KMS-11 (cell line): ENCODE data around the gene INPP5E.

Experiments used
- H2AFZ ChIP-seq: fragments of 200-600 bp; sonication (generic); 2 replicates; pipeline ENCODE4 v1.6.1; 2016; ENCODE audit warnings: antibody characterized with exemption, mixed run types, low read depth
- H3K27ac ChIP-seq: fragments of 200-600 bp; sonication (generic); 2 replicates; pipeline ENCODE4 v1.6.1; 2016; ENCODE audit warnings: mild to moderate bottlenecking, mixed run types
- H3K27me3 ChIP-seq: fragments of 200-600 bp; sonication (generic); 2 replicates; pipeline ENCODE4 v1.6.1; 2017; ENCODE audit warnings: mild to moderate bottlenecking, low read depth, mixed run types, moderate library complexity; ENCODE audit not compliant: insufficient read depth
- H3K36me3 ChIP-seq: fragments of 200-600 bp; sonication (generic); 2 replicates; pipeline ENCODE4 v1.6.1; 2017; ENCODE audit warnings: mild to moderate bottlenecking, mixed run types; ENCODE audit not compliant: insufficient read depth
- H3K4me1 ChIP-seq: fragments of 200-600 bp; sonication (generic); 2 replicates; pipeline ENCODE4 v1.6.1; 2016; ENCODE audit warnings: mild to moderate bottlenecking, low read depth, mixed run types; ENCODE audit not compliant: poor library complexity, severe bottlenecking
- H3K4me2 ChIP-seq: fragments of 200-600 bp; sonication (generic); 2 replicates; pipeline ENCODE4 v1.7.0; 2016; ENCODE audit warnings: mild to moderate bottlenecking, mixed run types
- H3K4me3 ChIP-seq: fragments of 200-600 bp; sonication (generic); IDR thresholded peaks from 2 replicates; pipeline ENCODE4 v1.6.1; 2017; ENCODE audit warnings: low read depth, low read length, mixed read lengths; ENCODE audit not compliant: insufficient read depth
- H3K79me2 ChIP-seq: fragments of 200-600 bp; sonication (generic); 2 replicates; pipeline ENCODE4 v1.6.1; 2016; ENCODE audit warnings: low read depth, mixed run types; ENCODE audit not compliant: insufficient read depth
- H3K9ac ChIP-seq: fragments of 200-600 bp; sonication (generic); 2 replicates; pipeline ENCODE4 v1.6.1; 2016; ENCODE audit warnings: mild to moderate bottlenecking, mixed run types
- H4K20me1 ChIP-seq: fragments of 200-600 bp; sonication (generic); 2 replicates; pipeline ENCODE4 v1.6.1; 2016; ENCODE audit warnings: mild to moderate bottlenecking, mixed run types; ENCODE audit not compliant: insufficient read depth
- CTCF ChIP-seq: fragments of 200-600 bp; sonication (generic); conservative IDR thresholded peaks from 2 replicates; pipeline ENCODE4 v1.6.1; 2017; ENCODE audit warnings: low read depth, mild to moderate bottlenecking, antibody characterized with exemption, low read length, moderate library complexity, mixed read lengths

The INPP5E gene

DNA sequence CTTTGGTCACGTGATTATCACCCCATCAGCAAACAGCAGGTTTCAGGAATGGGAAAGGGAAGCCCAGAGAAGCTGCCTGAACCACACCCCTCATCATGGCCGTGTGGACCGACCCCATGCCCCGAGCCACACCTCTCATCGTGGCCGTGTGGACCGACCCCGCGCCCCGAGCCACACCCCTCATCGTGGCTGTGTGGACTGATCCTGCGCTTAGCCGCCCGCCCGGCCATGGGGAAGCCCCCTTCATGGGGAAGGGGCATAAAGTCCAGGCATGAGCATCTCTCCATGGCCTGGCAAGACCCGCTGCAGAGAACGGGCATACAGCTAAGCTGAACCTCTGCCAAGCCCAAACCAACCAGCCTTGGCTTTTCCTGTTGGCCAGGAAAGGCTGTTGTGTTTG is 46.1 kb downstream of the INPP5E start:
- H3K4me3 ChIP-seq: no peak overlapping the region
- H4K20me1 ChIP-seq: no peaks in the 10 kb centered on the region
- no peaks in the 10 kb centered on the region for H3K27me3 ChIP-seq
- H3K79me2 ChIP-seq: peaks cover 8% of the 10 kb centered on the region
- peaks cover 5% of the 10 kb centered on the region for H3K4me1 ChIP-seq
- H3K9ac ChIP-seq: no peak overlapping the region
- peaks cover 4% of the 10 kb centered on the region; the same call in 1 of the 2 replicates for H3K36me3 ChIP-seq
- no peak overlapping the region for H3K27ac ChIP-seq
- H2AFZ ChIP-seq: no peak overlapping the region
- TF ChIP-seq CTCF: no peak
- H3K4me2 ChIP-seq: no peak overlapping the region

DNA sequence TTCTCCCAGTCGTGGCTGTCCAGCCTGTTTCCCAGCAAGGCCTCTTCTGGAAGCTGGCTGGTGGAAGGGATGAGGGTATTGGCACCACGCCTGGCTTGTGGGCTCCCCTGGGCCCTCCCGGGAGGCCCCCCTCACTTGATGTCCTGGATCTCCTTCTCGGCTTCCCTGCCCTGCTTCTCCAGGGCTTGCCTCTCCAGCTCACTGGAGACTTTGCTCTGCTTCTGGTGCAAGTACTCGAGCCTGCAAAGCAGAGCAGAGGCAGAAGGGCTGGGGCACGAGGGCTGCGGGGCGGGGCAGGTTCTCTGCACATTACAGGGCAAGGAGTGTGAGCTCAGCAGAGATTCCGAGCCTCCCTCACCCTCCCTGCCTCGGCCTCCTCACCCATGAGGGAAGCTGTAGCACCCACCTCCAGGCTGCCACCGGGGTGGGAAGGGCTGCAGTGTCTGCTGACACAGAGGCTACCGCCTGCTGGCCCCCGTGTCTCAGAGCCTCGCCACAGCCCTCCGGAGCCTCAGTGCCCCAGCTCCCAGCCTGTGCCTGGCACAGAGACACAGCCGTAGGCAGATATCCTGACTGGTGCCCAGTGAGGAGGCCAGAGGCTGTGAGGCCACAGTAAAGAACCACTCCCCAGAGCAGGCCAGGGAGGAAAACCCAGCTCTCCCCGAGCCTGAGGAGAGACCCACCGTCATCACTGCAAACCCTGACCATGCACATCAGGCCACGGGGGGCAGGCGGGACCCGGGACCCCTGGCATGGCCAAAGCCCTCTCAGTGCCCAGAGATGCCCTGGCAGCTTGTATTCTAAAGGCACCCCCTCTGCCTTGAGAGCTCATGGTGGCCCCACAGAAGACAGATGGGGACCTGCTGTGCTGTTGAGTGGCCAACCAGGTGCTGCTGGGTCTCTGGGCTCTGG is 46.9 kb downstream of the INPP5E start:
- Histone ChIP-seq H3K4me2 (no peak overlapping the region), H3K9ac (no peak overlapping the region), H3K36me3 (peaks cover 4% of the 10 kb centered on the region; the same call in 1 of the 2 replicates), H3K4me1 (no peaks in the 10 kb centered on the region), H3K27ac (no peak overlapping the region), H2AFZ (no peak overlapping the region), H3K27me3 (no peaks in the 10 kb centered on the region), H4K20me1 (no peaks in the 10 kb centered on the region), H3K79me2 (peaks cover under 1% of the 10 kb centered on the region; the same call in 1 of the 2 replicates), H3K4me3 (no peak overlapping the region)
- no peak for TF ChIP-seq CTCF

DNA sequence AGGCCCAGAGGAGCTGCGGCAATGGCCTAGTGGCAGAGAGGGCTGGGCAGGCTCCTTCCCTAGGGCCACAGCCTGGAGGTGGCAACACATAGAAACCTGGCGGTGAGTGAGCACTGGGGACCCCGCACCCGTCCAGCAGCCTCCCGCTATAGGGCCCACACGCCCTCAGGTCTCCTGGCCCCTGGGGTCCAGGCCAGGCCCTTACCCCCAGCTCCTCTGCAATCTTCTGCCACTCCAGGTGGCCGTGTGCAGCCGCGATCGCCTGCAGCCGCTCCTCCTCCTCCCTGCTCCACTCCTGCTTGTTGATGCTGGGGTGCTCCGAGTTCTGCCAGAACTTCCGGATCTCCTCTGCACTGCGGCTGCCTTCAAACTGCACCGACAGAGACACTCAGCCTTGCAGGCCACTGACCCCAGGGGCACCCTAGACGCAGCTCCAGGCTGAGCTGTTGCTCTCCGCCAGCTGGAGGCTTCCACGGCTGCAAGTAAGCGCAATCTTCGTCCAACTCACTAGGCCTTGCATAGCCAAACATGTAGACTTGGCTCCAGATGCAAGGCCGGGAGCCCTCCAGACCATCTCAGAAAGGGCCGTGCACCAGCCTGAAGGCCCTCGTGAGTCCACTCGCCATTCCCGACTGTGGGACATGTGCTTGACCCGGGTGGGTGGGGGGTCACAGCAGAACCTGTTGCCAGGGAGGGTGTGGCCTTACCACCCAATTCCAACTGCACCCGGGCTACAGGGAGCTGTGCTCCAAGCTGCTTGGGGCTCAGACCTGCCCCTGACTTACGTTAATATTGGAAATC is 47.7 kb downstream of the INPP5E start:
- H3K9ac ChIP-seq: no peak overlapping the region
- H3K79me2 ChIP-seq: no peaks in the 10 kb centered on the region
- H3K27me3 ChIP-seq: no peaks in the 10 kb centered on the region
- H3K4me1 ChIP-seq: no peaks in the 10 kb centered on the region
- no peak overlapping the region for H3K27ac ChIP-seq
- H4K20me1 ChIP-seq: no peaks in the 10 kb centered on the region
- no peak overlapping the region for H2AFZ ChIP-seq
- H3K4me2 ChIP-seq: no peak overlapping the region
- H3K4me3 ChIP-seq: no peak overlapping the region
- TF ChIP-seq CTCF: no peak
- H3K36me3 ChIP-seq: peaks cover 4% of the 10 kb centered on the region; the same call in 1 of the 2 replicates

- no peak overlapping the region for H3K4me2 ChIP-seq
- no peak overlapping the region for H3K9ac ChIP-seq
- no peaks in the 10 kb centered on the region for H3K27me3 ChIP-seq
- no peak overlapping the region for H3K4me3 ChIP-seq
- H3K27ac ChIP-seq: no peak overlapping the region
- H3K79me2 ChIP-seq: no peaks in the 10 kb centered on the region
- 0 out of 2 replicates have a peak, but pooled peaks cover 4% of the 10 kb centered on the region for H3K36me3 ChIP-seq
- no peaks in the 10 kb centered on the region for H4K20me1 ChIP-seq
- H2AFZ ChIP-seq: no peak overlapping the region
- H3K4me1 ChIP-seq: no peaks in the 10 kb centered on the region
- no peak for TF ChIP-seq CTCF
Observed at GRCh38 chr9:136389396-136389795, 50.2 kb downstream of the INPP5E start.
